Measurements from ENCODE around the gene BSN. TPM values are rescaled to one million over a fixed set of nuclear protein-coding genes. Genes with fewer than 3 reads are reported as not detected.

BSN gene
- total RNA-seq, 1 experiment from 2014 or later = 0.92 TPM

GRCh38 chr3:49673121-49673714, 118.9 kb downstream of the BSN start:
- intact Hi-C loops (cut with micrococcal nuclease; ENCODE audit: unreplicated experiment) = loop anchor here (1.0 to 5.0 kb wide), 2 partner anchors 134 to 206 kb away; no protein-coding TSS in a partner anchor

GRCh38 chr3:49673715-49674496, 119.6 kb downstream of the BSN start, which contains the start of gene APEH:
APEH (plus strand) TSS chr3:49674351; CDS start chr3:49674402, 51 bp downstream.
- H3K9me3 Mint-ChIP-seq (ENCODE audit: low read depth, unreplicated experiment) = no peaks in the 10 kb centered on the region
- CTCF ChIA-PET = interaction anchor here (3.5 kb wide), 1 partner anchor 134 kb away, joined by 102 read pairs; no protein-coding TSS in a partner anchor

More at GRCh38 chr3:49673121-49673714, 118.9 kb downstream of the BSN start:
- TF ChIP-seq CTCF (IDR thresholded peaks at IDR 0.05; ENCODE audit: unreplicated experiment) = no peak
- TSS peak; percentile 67 for BruUV-seq (replicated peaks)
- peaks cover 30% of the 10 kb centered on the region for H3K36me3 Mint-ChIP-seq (ENCODE audit: insufficient read depth, unreplicated experiment)
- peak overlapping the region; percentile 97 for H3K4me3 Mint-ChIP-seq (ENCODE audit: low read depth, unreplicated experiment)
- no peaks in the 10 kb centered on the region for H3K9me3 Mint-ChIP-seq (ENCODE audit: low read depth, unreplicated experiment)
- no peak for DNase-seq
- CTCF ChIA-PET = interaction anchor here (3.5 kb wide), 1 partner anchor 133 kb away, joined by 102 read pairs; no protein-coding TSS in a partner anchor
- H3K27ac Mint-ChIP-seq (ENCODE audit: unreplicated experiment) = peak overlapping the region; percentile 95
- H3K4me1 Mint-ChIP-seq (ENCODE audit: low read depth, unreplicated experiment) = peaks cover 39% of the 10 kb centered on the region
- no peaks in the 10 kb centered on the region for H3K27me3 Mint-ChIP-seq (ENCODE audit: unreplicated experiment)

GRCh38 chr3:49674497-49674983, 120.3 kb downstream of the BSN start:
- Mint-ChIP-seq H3K36me3 (ENCODE audit: insufficient read depth, unreplicated experiment) (peaks cover 26% of the 10 kb centered on the region), H3K4me3 (ENCODE audit: low read depth, unreplicated experiment) (peak overlapping the region; percentile 97), H3K9me3 (ENCODE audit: low read depth, unreplicated experiment) (no peaks in the 10 kb centered on the region), H3K4me1 (ENCODE audit: low read depth, unreplicated experiment) (peaks cover 27% of the 10 kb centered on the region), H3K27me3 (ENCODE audit: unreplicated experiment) (no peaks in the 10 kb centered on the region), H3K27ac (ENCODE audit: unreplicated experiment) (no peak overlapping the region)
- CTCF ChIA-PET = no interaction called here
- no peak for TF ChIP-seq CTCF (IDR thresholded peaks at IDR 0.05; ENCODE audit: unreplicated experiment)
- intact Hi-C loops (cut with micrococcal nuclease; ENCODE audit: unreplicated experiment) = loop anchor here (5.0 kb wide), 1 partner anchor 207 kb away; no protein-coding TSS in a partner anchor
- DNase-seq = no peak
- BruUV-seq (replicated peaks) = no TSS peak

More at GRCh38 chr3:49673715-49674496, 119.6 kb downstream of the BSN start, which contains the start of gene APEH:
- Mint-ChIP-seq H3K36me3 (ENCODE audit: insufficient read depth, unreplicated experiment) (peaks cover 26% of the 10 kb centered on the region), H3K4me3 (ENCODE audit: low read depth, unreplicated experiment) (peak within 1 kb of the TSS; percentile 97), H3K27me3 (ENCODE audit: unreplicated experiment) (no peaks in the 10 kb centered on the region), H3K4me1 (ENCODE audit: low read depth, unreplicated experiment) (peaks cover 32% of the 10 kb centered on the region), H3K27ac (ENCODE audit: unreplicated experiment) (peak within 1 kb of the TSS; percentile 95)
- no TSS peak for BruUV-seq (replicated peaks)
- peak; percentile 99 for DNase-seq
- TF ChIP-seq CTCF (IDR thresholded peaks at IDR 0.05; ENCODE audit: unreplicated experiment) = no peak
- intact Hi-C loops (cut with micrococcal nuclease; ENCODE audit: unreplicated experiment) = loop anchor here (1.0 to 5.0 kb wide), 2 partner anchors 135 to 207 kb away; no protein-coding TSS in a partner anchor

- Mint-ChIP-seq H3K4me3 (ENCODE audit: low read depth, unreplicated experiment) (no peak overlapping the region), H3K27me3 (ENCODE audit: unreplicated experiment) (no peaks in the 10 kb centered on the region)
These were observed 121.6 kb downstream of the BSN start for GRCh38 chr3:49675912-49676311.

More at GRCh38 chr3:49675912-49676311, 121.6 kb downstream of the BSN start:
- H3K27ac Mint-ChIP-seq (ENCODE audit: unreplicated experiment) = no peak overlapping the region
- H3K9me3 Mint-ChIP-seq (ENCODE audit: low read depth, unreplicated experiment) = no peaks in the 10 kb centered on the region
- H3K36me3 Mint-ChIP-seq (ENCODE audit: insufficient read depth, unreplicated experiment) = peaks cover 26% of the 10 kb centered on the region
- TSS peak; percentile 43 for BruUV-seq (replicated peaks)
- TF ChIP-seq CTCF (IDR thresholded peaks at IDR 0.05; ENCODE audit: unreplicated experiment) = no peak
- intact Hi-C loops (cut with micrococcal nuclease; ENCODE audit: unreplicated experiment) = no loop called here
- CTCF ChIA-PET = interaction anchor here (0.6 kb wide), 1 partner anchor 223 kb away, joined by 3 read pairs; no protein-coding TSS in a partner anchor
- H3K4me1 Mint-ChIP-seq (ENCODE audit: low read depth, unreplicated experiment) = peaks cover 27% of the 10 kb centered on the region
- no peak for DNase-seq
